GM12878 (cell line): ENCODE measurements around the gene UBE2E2. TPM values are rescaled to one million over a fixed set of nuclear protein-coding genes. Genes with fewer than 3 reads are reported as not detected.

Experiments used
- ATAC-seq: fragments of 200-7000 bp; cut with Tn5 transposase; 3 replicates; pipeline ENCODE4 v1.9.1; 2020; ENCODE audit warnings: mild to moderate bottlenecking, moderate library complexity
- BruUV-seq: library from RNA; stranded (reverse); fragments of 400-500 nt; replicated peaks from 2 replicates; lab custom pipeline; 2021; lab: Mats Ljungman, UMichigan
- CTCF ChIA-PET: fragments of 300-600 bp; sonication (Branson Sonifier 250); formaldehyde crosslinking; extraction: SDS; loops from one replicate; lab custom pipeline; 2021; ENCODE audit warnings: inconsistent platforms; lab: Yijun Ruan, JAX
- POLR2A ChIA-PET: fragments of 350-600 bp; formaldehyde crosslinking; extraction: SDS; loops from one replicate; lab custom pipeline; 2021; ENCODE audit warnings: inconsistent platforms; lab: Charles Lee
- RAD21 ChIA-PET: fragments of 300-600 bp; sonication (Branson Sonifier 250); formaldehyde crosslinking; loops from one replicate; lab custom pipeline; 2023; ENCODE audit warnings: antibody characterized with exemption; ENCODE audit not compliant: unreplicated experiment; lab: Charles Lee
- SMC1A ChIA-PET: fragments of 300-600 bp; sonication (Branson Sonifier 250); formaldehyde crosslinking; loops from one replicate; lab custom pipeline; 2023; ENCODE audit not compliant: unreplicated experiment, uncharacterized antibody; lab: Charles Lee
- DNase-seq: peaks from one replicate; pipeline ENCODE4 v3.0.0-alpha.2; 2011; ENCODE audit warnings: low read depth, low spot score
- FAIRE-seq: peaks from 3 replicates; lab custom pipeline; 2011; peaks lifted over from hg19 to GRCh38; lab: Jason Lieb, UNC
- H2AFZ ChIP-seq: 2 replicates; pipeline ENCODE4 v1.6.0; 2011; ENCODE audit warnings: low read depth, low read length, control low read depth; ENCODE audit not compliant: control insufficient read depth
- H3K27ac ChIP-seq: 2 replicates; pipeline ENCODE4 v1.5.1; 2011; ENCODE audit warnings: control low read depth; ENCODE audit not compliant: control insufficient read depth, insufficient read depth
- H3K27me3 ChIP-seq, 2 experiments: replicated peaks in 1 of 2; 2 replicates each; pipeline versions ENCODE4 v1.6.0 to v1.6.1; 2011; ENCODE audit warnings: low read length in 1 of 2; ENCODE audit not compliant: control insufficient read depth in 2 of 2, insufficient read depth in 2 of 2
- H3K36me3 ChIP-seq, 2 experiments: 2 replicates each; pipeline ENCODE4 v1.5.1; 2011; ENCODE audit warnings: low read length in 1 of 2; ENCODE audit not compliant: control insufficient read depth in 2 of 2, insufficient read depth in 2 of 2
- H3K4me1 ChIP-seq: 2 replicates; pipeline ENCODE4 v1.6.1; 2011; ENCODE audit warnings: mild to moderate bottlenecking, low read length, moderate library complexity, mixed read lengths; ENCODE audit not compliant: control insufficient read depth, insufficient read depth
- H3K4me2 ChIP-seq: 2 replicates; pipeline ENCODE4 v1.6.0; 2011; ENCODE audit warnings: control low read depth; ENCODE audit not compliant: control insufficient read depth, insufficient read depth
- H3K4me3 ChIP-seq: fragments of 200-600 bp; sonication (generic); 2 replicates; pipeline ENCODE4 v1.5.1; 2016
- H3K79me2 ChIP-seq: 2 replicates; pipeline ENCODE4 v1.6.0; 2011; ENCODE audit warnings: low read length; ENCODE audit not compliant: control insufficient read depth, insufficient read depth
- H3K9ac ChIP-seq: 2 replicates; pipeline ENCODE4 v1.8.0; 2011; ENCODE audit warnings: low read length, control low read depth, mixed read lengths; ENCODE audit not compliant: control insufficient read depth, insufficient read depth
- H3K9me3 ChIP-seq: replicated peaks from 3 replicates; pipeline ENCODE4 v1.5.1; 2011; ENCODE audit warnings: mild to moderate bottlenecking, low read length; ENCODE audit not compliant: control insufficient read depth, insufficient read depth
- H4K20me1 ChIP-seq: 2 replicates; pipeline ENCODE4 v1.6.0; 2011; ENCODE audit not compliant: control insufficient read depth, insufficient read depth
- ASH2L ChIP-seq: fragments of 300-600, 200-600 bp; sonication (generic); IDR thresholded peaks from 2 replicates; pipeline ENCODE4 v1.6.1; 2017; ENCODE audit warnings: low read depth, mild to moderate bottlenecking, borderline replicate concordance
- CUX1 ChIP-seq: IDR thresholded peaks from 2 replicates; pipeline ENCODE4 v1.6.1; 2012; ENCODE audit warnings: improper control_type of control experiment, low read depth, low read length; ENCODE audit not compliant: insufficient replicate concordance
- DPF2 ChIP-seq: fragments of 450-650 bp; IDR thresholded peaks from 2 replicates; pipeline ENCODE4 v1.6.1; 2017; ENCODE audit warnings: mild to moderate bottlenecking
- IRF4 ChIP-seq: IDR thresholded peaks from 2 replicates; pipeline ENCODE4 v1.6.1; 2011; ENCODE audit warnings: low read depth, low read length
- POLR2AphosphoS5 ChIP-seq: IDR thresholded peaks from 2 replicates; pipeline ENCODE4 v1.6.1; 2011; ENCODE audit warnings: mild to moderate bottlenecking, low read length, inconsistent platforms
- PRDM15 ChIP-seq: fragments of 450-650 bp; formaldehyde crosslinking; IDR thresholded peaks from 2 replicates; pipeline ENCODE4 v1.4.0; 2020; ENCODE audit warnings: mild to moderate bottlenecking, moderate library complexity
- RFX5 ChIP-seq: IDR thresholded peaks from 2 replicates; pipeline ENCODE4 v1.6.1; 2011; ENCODE audit warnings: low read depth, low read length, improper control_type of control experiment
- SIX5 ChIP-seq: IDR thresholded peaks from 2 replicates; pipeline ENCODE4 v1.6.1; 2011; ENCODE audit warnings: mild to moderate bottlenecking, low read depth, low read length, moderate library complexity; ENCODE audit not compliant: severe bottlenecking
- SREBF2 ChIP-seq: IDR thresholded peaks from 2 replicates; pipeline ENCODE4 v1.6.1; 2012; ENCODE audit warnings: mild to moderate bottlenecking, low read length
- ZNF24 ChIP-seq: fragments of 450-650 bp; IDR thresholded peaks from 2 replicates; pipeline ENCODE4 v1.6.1; 2017; ENCODE audit warnings: antibody characterized with exemption, mild to moderate bottlenecking
- ZNF384 ChIP-seq: IDR thresholded peaks from 2 replicates; pipeline ENCODE4 v1.6.1; 2012; ENCODE audit warnings: low read depth, mild to moderate bottlenecking, low read length, improper control_type of control experiment, borderline replicate concordance
- WGBS: methylation state at CpG from one replicate; pipeline ENCODE4 v1.1.6; 2016; ENCODE audit warnings: low lambda C conversion rate; ENCODE audit not compliant: insufficient replicate concordance, insufficient coverage; ENCODE audit errors: missing lambda C conversion rate; 5-methylcytosine and 5-hydroxymethylcytosine counted together
- in situ Hi-C: fragments of 300-500 bp; cut with MboI; formaldehyde crosslinking; loops from 9 replicates; pipeline ENCODE4 v1.14.3; 2018; ENCODE audit warnings: mixed read lengths
- intact Hi-C: fragments of 100-400 bp; cut with micrococcal nuclease; formaldehyde crosslinking; loops from one replicate; pipeline ENCODE4 v1.14.2; 2022; ENCODE audit not compliant: unreplicated experiment
- polyA plus RNA-seq, 11 experiments: library from polyadenylated mRNA; depleted of rRNA in 4 of 11; unstranded in 6 of 11; stranded (reverse) in 5 of 11; fragments of >200 nt; fragmentation: Nextera tagmentation in 4 of 11; fragmentation: Illumina TruSeq in 1 of 11; extraction: Ambion mirVana in 4 of 11; extraction: Trizol in 1 of 11; gene quantifications; 1 replicate in 1 of 11; 2 replicates in 10 of 11; pipeline versions ENCODE4 v1.2.1 to v1.2.3, GENCODE V29; 2011 to 2016; ENCODE audit warnings: inconsistent platforms in 2 of 11, missing spikeins in 2 of 11, low read depth in 1 of 11
- total RNA-seq, 4 experiments: library from RNA; depleted of rRNA in 3 of 4; stranded (reverse); fragments of >200 nt in 3 of 4; fragmentation: Illumina TruSeq in 1 of 4; extraction: Trizol in 1 of 4; gene quantifications; 2 replicates each; pipeline versions ENCODE4 v1.2.1 to v1.2.3, GENCODE V29; 2013 to 2021

Gene UBE2E2
- total and polyA plus RNA-seq, 10 of the 15 experiments (the other 5 are each of a cell fraction or from before 2014, with no cell fraction given), result 8.7 to 71.0 (median 36.4) TPM

GRCh38 chr3:23193831-23194230 lies 9.3 kb upstream of the UBE2E2 start (continued):
- TF ChIP-seq DPF2, result no peak
- no peak for TF ChIP-seq IRF4
- TF ChIP-seq SIX5, result no peak
- no peak for TF ChIP-seq ASH2L
- TF ChIP-seq SREBF2, result no peak
- TF ChIP-seq, all 136 proteins: peak for 0

- no peaks in the 10 kb centered on the region for H3K4me1 ChIP-seq
- no peak overlapping the region for H3K4me3 ChIP-seq
- no peaks in the 10 kb centered on the region for H3K9me3 ChIP-seq
- peaks cover 3% of the 10 kb centered on the region for H3K79me2 ChIP-seq
- ChIA-PET RAD21 (no interaction called here), SMC1A (interaction anchor here (0.8 to 1.4 kb wide), 7 partner anchors 7 to 562 kb away, joined by 3 to 6 read pairs (median 3); no protein-coding TSS in a partner anchor), POLR2A (interaction anchor here (0.5 kb wide), 1 partner anchor 35 kb away, joined by 4 read pairs; no protein-coding TSS in a partner anchor), CTCF (interaction anchor here (1.3 kb wide), 1 partner anchor 563 kb away, joined by 3 read pairs; no protein-coding TSS in a partner anchor)
- no peaks in the 10 kb centered on the region for H3K36me3 ChIP-seq
- H4K20me1 ChIP-seq, result no peaks in the 10 kb centered on the region
- no peak overlapping the region for H3K9ac ChIP-seq
- 80% methylated on average over 4 of the region's 4 CpGs for WGBS
- H3K27ac ChIP-seq, result no peak overlapping the region
- intact Hi-C loops (no loop called here), in situ Hi-C loops (no loop called here)
- peaks cover 0 to 2% of the 10 kb centered on the region in 2 experiments; a peak in 2 of 4 replicates for H3K27me3 ChIP-seq
- FAIRE-seq (no peak), ATAC-seq (no peak), DNase-seq (no peak)
- H3K4me2 ChIP-seq, result no peak overlapping the region
- BruUV-seq, result no TSS peak
- no peak overlapping the region for H2AFZ ChIP-seq
- TF ChIP-seq RFX5, result no peak
- no peak for TF ChIP-seq POLR2AphosphoS5
- no peak for TF ChIP-seq PRDM15 (CRISPR knock-in tag)
- TF ChIP-seq ZNF24, result no peak
- no peak for TF ChIP-seq ZNF384
- TF ChIP-seq CUX1, result no peak
These were observed 4.3 kb upstream of the UBE2E2 start for GRCh38 chr3:23198801-23199200.
